HFFc6 (cell line): ENCODE data around the gene PLK2. TPM values are rescaled to one million over a fixed set of nuclear protein-coding genes. Genes with fewer than 3 reads are reported as not detected.

ENCODE experiments used
- DNase-seq: peaks from one replicate; pipeline ENCODE4 v3.0.0-alpha.2; 2018
- H3K27ac Mint-ChIP-seq: 2 replicates; pipeline ENCODE4 v1.8.0; 2020; ENCODE audit warnings: mild to moderate bottlenecking, mixed read lengths
- H3K27me3 Mint-ChIP-seq: 2 replicates; pipeline ENCODE4 v1.8.0; 2021; ENCODE audit warnings: mild to moderate bottlenecking, moderate library complexity, mixed read lengths; ENCODE audit not compliant: insufficient read depth
- H3K36me3 Mint-ChIP-seq: 2 replicates; pipeline ENCODE4 v1.8.0; 2021; ENCODE audit warnings: low read depth, mixed read lengths
- H3K4me1 Mint-ChIP-seq: 2 replicates; pipeline ENCODE4 v1.8.0; 2020; ENCODE audit warnings: low read depth, mixed read lengths
- H3K4me3 Mint-ChIP-seq: 2 replicates; pipeline ENCODE4 v1.8.0; 2020; ENCODE audit warnings: mild to moderate bottlenecking, moderate library complexity, mixed read lengths
- H3K9me3 Mint-ChIP-seq: 2 replicates; pipeline ENCODE4 v1.8.0; 2020; ENCODE audit warnings: mild to moderate bottlenecking, mixed read lengths
- CTCF ChIP-seq: fragments of 200-600 bp; sonication (generic); IDR thresholded peaks from 2 replicates; pipeline ENCODE4 v1.5.0; 2021; ENCODE audit warnings: antibody characterized with exemption, mild to moderate bottlenecking
- total RNA-seq, 6 experiments: library from RNA; stranded (reverse); fragmentation: NEBNext Ultra II Directional; extraction: Animal tissue kit (Norgen Biotek cat#: 25700); gene quantifications; 2 replicates in 1 of 6; 3 replicates in 5 of 6; pipeline ENCODE4 v1.2.3, GENCODE V29; 2021

Gene PLK2
- total RNA-seq, 6 experiments from 2014 or later, result 50.4 to 80.1 (median 71.3) TPM

GRCh38 chr5:58462623-58463230 is 2.8 kb upstream of the PLK2 start:
- DNase-seq, result peak; percentile 61
- TF ChIP-seq CTCF, result peak; percentile 86
- peak overlapping the region; percentile 43; the same call in 1 of the 2 replicates for H3K27ac Mint-ChIP-seq
- peaks cover 16% of the 10 kb centered on the region for H3K36me3 Mint-ChIP-seq
- H3K4me3 Mint-ChIP-seq, result no peak overlapping the region
- peaks cover 38% of the 10 kb centered on the region for H3K4me1 Mint-ChIP-seq
- H3K27me3 Mint-ChIP-seq, result peaks cover 6% of the 10 kb centered on the region
- no peaks in the 10 kb centered on the region for H3K9me3 Mint-ChIP-seq

GRCh38 chr5:58462154-58462553 is 2.3 kb upstream of the PLK2 start:
- H3K27ac Mint-ChIP-seq, result peak overlapping the region; percentile 43
- peaks cover 39% of the 10 kb centered on the region for H3K4me1 Mint-ChIP-seq
- no peaks in the 10 kb centered on the region for H3K9me3 Mint-ChIP-seq
- H3K36me3 Mint-ChIP-seq, result peaks cover 21% of the 10 kb centered on the region
- no peak for DNase-seq
- no peak overlapping the region for H3K4me3 Mint-ChIP-seq
- peaks cover 6% of the 10 kb centered on the region for H3K27me3 Mint-ChIP-seq
- TF ChIP-seq CTCF, result no peak

DNA sequence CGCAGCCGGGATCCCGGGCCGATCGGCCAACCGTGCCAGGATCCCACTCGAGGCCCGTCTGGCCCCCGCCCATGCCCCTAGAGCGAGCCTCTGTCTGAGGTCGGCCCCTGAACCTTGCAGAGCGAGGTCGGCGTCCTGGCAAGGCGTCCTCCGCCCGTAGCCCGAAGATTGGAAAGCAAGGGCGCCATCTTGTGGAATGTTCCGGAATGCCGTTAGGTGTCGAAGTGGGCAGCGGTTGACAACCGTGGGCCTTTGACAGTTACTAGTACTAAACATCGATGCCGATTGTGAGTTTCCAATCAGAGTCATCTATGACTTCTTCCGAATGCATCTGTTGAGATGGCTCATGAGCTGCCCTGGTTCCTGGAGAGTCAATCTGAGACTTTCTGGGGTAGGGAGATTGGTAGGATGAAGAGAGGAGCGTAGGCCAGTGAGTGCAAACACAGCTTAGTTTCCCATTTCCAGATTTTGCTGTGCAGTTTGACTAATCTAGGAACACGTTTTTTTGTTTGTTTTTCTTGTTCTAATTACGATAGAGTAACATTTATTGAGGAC is 923 bp upstream of the PLK2 start:
- Mint-ChIP-seq H3K4me3 (peak overlapping the region; percentile 96), H3K36me3 (peaks cover 33% of the 10 kb centered on the region), H3K4me1 (peaks cover 46% of the 10 kb centered on the region), H3K27me3 (peaks cover 6% of the 10 kb centered on the region; the same call in 1 of the 2 replicates), H3K27ac (peak overlapping the region; percentile 86), H3K9me3 (no peaks in the 10 kb centered on the region)
- TF ChIP-seq CTCF, result peak; percentile 89
- DNase-seq, result peak; percentile 76

GRCh38 chr5:58459146-58460001 is 512 bp downstream of the PLK2 start:
- Mint-ChIP-seq H3K4me1 (peaks cover 60% of the 10 kb centered on the region), H3K36me3 (peaks cover 47% of the 10 kb centered on the region), H3K27me3 (peaks cover 6% of the 10 kb centered on the region), H3K4me3 (peak overlapping the region; percentile 96), H3K27ac (peak overlapping the region; percentile 86), H3K9me3 (no peaks in the 10 kb centered on the region)
- peak; percentile 30 for DNase-seq
- TF ChIP-seq CTCF, result no peak

GRCh38 chr5:58458743-58459145 is 1.1 kb downstream of the PLK2 start:
- peaks cover 66% of the 10 kb centered on the region for H3K4me1 Mint-ChIP-seq
- peaks cover 52% of the 10 kb centered on the region for H3K36me3 Mint-ChIP-seq
- no peak for DNase-seq
- H3K27me3 Mint-ChIP-seq, result peaks cover 6% of the 10 kb centered on the region
- peak overlapping the region; percentile 86 for H3K27ac Mint-ChIP-seq
- peak overlapping the region; percentile 96 for H3K4me3 Mint-ChIP-seq
- no peak for TF ChIP-seq CTCF
- no peaks in the 10 kb centered on the region for H3K9me3 Mint-ChIP-seq
